ENCODE results near the gene IL6.
"Not testable (repeated sequence)": the region's sequence is repeated elsewhere in the genome, so short reads cannot be mapped to it uniquely, and the experiment has no call there.

The IL6 gene

DNA sequence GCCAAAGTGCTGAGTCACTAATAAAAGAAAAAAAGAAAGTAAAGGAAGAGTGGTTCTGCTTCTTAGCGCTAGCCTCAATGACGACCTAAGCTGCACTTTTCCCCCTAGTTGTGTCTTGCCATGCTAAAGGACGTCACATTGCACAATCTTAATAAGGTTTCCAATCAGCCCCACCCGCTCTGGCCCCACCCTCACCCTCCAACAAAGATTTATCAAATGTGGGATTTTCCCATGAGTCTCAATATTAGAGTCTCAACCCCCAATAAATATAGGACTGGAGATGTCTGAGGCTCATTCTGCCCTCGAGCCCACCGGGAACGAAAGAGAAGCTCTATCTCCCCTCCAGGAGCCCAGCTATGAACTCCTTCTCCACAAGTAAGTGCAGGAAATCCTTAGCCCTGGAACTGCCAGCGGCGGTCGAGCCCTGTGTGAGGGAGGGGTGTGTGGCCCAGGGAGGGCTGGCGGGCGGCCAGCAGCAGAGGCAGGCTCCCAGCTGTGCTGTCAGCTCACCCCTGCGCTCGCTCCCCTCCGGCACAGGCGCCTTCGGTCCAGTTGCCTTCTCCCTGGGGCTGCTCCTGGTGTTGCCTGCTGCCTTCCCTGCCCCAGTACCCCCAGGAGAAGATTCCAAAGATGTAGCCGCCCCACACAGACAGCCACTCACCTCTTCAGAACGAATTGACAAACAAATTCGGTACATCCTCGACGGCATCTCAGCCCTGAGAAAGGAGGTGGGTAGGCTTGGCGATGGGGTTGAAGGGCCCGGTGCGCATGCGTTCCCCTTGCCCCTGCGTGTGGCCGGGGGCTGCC is at the start of gene IL6:
Gene IL6 (plus strand): TSS at position 294 of the 807 bp plus-strand sequence. CDS start 63 bp downstream, at position 357.
- no peak for DNase-seq

DNA sequence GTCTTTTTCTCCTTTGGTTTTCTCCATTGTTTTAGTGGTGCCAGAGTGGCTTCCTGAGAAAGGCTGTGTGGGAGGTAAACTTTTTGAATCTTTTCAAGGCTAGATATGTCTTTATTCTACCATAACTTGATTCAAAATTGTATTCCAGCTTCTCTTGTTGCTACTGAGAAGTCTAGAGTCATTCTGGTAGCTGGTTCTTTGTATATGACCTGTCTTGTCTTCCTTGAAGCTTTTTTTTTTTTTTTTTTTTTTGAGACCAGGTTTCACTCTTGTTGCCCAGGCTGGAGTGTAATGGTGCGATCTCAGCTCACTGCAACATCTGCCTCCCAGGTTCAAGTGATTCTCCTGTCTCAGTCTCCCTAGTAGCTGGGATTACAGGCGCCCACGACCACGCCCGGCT is 49.7 kb upstream of the IL6 start:
- not testable (repeated sequence) for DNase-seq

DNA sequence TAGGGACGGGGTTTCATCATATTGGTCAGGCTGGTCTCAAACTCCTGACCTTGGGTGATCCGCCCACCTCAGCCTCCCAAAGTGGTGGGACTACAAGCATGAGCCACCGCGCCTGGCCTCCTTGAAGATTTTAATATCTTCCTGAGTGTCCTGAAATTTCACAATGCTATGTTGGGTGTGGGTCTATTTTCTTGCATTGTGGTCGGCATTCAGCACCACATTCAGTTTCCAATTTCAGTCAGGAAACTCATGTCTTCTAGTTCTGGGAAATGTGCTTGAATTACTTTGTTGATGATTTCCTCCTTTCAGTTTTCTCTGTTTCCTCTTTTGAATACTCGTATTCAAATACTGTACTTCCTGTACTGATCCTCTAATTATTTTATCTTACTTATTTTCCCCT is 49.3 kb upstream of the IL6 start:
- no peak for DNase-seq

DNA sequence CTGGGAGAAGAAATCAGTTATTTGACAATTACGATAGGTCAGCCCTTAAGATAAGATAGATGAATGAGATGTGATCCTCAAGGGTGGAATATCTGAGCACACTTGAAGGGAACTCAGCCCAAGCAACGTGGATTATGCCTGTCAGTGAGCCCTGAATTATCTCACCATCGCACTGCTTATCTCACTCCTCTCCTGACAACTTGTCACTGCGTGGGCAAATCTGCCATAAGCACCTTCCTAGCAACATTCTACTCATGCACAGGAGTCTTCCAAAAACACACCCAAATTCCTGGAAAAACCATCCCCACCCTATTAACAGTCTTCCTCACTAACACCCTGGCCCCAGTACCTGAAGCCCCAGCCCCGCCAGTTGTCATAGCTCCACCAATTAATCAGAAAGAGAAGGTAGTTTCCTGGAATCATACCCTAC is 46.5 kb upstream of the IL6 start:
- DNase-seq = no peak

DNA sequence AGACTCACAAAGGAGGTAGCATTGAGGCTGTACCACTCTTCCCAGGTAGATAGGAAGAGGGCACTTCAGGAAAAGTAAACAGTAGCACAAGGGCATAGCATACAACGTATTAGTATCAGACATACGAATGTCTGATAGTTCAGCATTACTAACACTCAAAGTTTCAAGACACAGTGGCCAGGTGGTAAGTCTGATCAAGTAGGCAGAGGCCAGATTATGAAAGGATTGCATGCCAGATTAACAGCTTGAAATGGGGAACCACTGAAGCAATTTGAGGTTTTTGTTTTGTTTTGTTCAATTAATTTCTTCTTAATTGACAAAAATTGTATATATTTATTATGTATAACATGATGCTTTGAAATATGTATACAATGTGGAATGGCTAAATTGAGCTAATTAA is 45.7 kb upstream of the IL6 start:
- DNase-seq = no peak

DNA sequence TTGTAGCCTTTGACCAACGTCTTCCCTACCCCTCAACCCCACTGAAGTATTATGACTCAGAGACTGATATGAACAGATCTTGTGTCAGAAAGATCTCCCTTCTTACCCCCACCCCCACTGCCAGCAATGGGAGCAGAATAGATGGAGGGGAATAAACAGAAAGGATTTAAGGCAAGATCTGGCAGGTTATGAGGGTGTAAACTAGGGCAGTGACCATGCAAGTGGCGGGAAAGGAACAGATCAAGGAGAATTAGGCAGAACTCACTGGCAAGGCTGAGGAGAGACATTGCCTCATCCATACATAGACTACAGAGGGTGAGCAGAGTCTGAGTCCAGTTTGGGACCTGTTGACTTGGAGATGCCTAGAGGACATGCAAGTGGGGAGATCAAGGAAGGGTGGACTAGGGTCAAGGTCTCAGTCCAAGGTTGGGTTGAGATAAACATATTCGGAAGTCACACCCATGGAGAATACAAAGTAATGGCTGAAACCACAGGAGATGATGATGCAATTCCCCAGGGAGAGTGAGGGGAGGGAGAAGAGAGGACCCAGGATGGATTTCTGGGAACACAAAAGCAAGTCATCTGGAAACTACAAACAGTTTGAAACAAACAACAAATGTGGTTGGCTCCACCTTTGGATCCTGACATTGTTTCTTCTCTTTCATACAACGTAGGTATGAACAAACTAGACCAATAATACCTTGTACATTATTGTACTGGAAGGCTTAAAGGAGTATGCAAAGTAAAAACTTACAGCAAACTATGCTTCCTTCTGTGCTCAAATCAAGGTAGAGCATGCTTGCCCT is 44.9 kb upstream of the IL6 start:
- DNase-seq = no peak

DNA sequence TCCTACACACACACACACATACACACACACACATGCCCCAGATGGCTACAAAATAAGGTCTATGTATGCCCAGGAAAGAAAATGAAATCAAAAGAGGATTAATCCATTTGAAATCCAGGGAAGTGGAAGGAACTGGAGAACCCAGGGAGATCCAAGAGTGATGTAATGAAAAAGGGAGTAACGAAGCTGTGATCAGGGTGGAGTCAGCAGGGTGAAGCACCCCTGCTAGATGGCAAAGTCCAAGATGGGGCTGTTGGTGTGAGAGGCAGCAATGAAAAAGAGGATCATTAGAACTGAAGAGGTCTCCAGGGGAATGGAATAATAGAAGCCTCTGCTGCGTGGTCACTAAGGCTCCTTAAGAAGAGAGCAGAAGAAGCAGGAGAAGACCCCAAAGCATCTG is 43.6 kb upstream of the IL6 start:
- DNase-seq = no peak

DNA sequence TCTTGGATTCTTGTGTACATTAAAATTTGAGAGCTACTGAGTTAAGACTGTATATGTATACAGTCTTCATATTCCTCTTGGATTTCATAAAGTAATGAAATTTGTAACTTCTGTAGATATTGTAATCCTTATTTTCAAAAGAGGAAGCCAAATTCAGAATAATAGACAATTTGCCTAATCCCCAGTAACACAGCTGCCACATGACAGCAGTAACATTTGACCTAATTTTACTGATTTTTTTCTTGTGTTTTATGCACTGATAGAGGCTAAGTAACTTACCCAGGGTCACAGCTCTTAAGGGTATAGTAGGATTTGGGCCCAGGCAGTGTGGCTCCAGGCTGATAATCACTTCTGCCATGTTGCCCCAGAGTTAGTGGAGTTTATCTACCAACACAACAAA is 40.4 kb upstream of the IL6 start:
- DNase-seq = no peak

DNA sequence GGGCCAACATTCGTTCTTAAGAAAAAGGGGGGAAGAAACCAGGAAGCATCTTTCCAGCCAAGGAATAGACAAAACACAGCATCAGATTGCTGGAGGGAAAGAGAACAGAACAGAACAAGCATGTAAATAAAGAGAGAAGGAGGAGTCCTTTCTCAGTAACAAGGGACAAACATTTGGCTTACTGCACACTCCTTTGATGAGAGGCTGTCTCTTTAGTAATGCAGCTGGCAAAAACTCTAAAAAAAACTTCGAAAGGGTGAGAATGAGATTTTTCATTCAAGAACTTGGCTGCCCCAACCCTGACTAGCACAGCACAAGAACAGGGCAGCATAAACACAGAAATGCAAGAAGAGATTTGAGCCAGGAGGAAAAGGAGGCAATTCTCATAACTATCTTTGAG is 38.9 kb upstream of the IL6 start:
- DNase-seq = no peak

DNA sequence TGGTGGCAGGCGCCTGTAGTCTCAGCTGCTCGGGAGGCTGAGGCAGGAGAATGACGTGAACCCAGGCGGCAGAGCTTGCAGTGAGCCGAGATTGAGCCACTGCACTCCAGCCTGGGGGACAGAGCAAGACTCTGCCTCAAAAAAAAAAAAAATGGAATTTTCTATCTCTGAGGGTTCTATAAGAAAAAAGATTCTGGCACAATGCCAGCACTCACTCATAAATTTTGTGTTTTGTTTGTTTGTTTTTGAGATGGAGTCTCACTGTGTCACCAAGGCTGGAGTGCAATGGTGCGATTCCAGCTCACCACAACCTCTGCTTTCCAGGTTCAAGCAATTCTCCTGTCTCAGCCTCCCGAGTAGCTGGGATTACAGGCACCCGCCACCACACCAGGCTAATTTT is 38.1 kb upstream of the IL6 start:
- not testable (repeated sequence) for DNase-seq

DNA sequence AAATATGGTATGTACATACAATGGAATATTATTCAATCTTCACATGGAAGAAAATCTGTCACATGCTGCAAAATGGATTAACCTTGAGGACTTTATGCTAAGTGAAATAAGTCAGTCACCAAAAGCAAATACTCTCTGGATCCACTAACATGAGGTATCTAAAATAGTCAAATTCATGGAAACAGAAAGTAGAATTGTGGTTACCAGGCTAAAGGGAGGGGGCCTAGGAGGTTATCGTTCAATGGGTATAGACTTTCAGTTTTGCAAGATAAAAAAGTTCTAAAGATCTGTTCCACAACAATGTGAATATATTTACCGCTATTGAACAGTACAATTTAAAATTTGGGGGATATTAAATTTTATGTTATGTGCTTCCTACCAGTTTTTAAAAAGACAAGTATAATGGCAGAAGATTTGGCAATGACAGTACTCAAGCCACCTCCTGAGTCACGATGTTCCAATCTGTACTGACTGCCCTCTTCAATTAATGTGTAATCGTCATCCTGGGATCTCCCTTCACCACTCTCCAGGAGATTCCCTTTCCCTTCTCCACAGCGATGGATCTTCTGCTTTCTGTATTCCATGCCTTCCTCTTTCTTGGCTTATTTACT is 32.3 kb upstream of the IL6 start:
- DNase-seq = no peak

DNA sequence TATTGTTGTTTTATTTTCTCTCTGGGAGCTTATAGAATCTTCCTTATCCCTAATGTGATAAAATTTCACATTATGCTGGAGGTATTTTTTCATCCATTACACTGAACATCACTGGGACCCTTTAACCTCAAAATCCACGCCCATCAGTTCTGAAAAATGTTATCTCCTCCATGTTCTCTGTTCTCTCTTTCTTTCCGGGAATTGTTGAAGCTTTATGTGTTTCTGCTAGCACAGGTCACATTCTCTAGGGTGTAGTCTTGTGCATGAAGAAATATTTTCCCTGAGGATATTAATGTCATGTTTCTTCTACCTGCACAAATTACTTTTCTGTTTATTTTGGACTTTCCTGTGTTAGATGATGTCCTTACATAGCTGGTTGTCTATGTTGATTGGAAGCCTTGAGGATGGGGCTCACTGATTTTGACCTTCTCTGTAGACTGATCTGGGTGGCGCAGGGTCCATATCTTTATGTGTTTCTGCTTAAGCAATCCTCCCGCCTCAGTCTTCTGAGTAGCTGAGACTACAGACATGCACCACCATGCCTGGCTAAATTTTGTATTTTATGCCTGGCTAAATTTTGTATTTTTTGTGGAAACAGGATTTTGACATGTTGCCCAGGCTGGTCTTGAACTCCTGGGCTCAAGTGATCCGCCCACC is 31.4 kb upstream of the IL6 start:
- no peak for DNase-seq

DNA sequence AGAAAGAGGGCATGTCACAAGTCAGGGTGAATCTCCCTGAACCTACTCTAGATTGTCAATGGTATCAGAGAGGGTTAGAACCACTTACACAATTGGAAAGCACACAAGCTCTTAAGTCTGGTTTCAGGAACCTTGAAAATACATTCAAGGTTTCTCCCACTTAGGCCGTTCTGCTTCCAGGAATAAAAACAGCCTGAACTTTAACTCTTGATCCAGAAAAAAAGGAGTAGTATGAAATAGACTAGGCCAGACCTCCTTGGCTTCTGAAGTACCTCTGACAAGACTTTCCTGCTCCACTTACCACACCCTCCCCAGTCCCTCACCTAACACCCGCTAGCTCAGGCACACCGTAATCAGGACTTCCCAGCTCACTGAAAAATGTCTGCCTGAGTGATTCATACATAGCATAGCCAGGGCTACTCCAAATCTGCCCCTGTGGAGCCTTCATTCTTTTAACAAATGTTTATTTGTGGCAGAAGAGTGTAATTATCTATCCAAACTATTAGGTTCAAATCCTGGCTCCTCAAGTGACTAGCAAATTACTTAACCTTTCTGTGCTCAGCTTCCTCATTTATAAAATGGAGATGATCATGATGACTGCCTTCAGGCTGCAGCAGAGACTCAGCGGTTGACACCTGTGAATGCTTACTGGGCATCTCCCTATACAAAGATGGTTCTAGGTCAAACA is 30.3 kb upstream of the IL6 start:
- no peak for DNase-seq

DNA sequence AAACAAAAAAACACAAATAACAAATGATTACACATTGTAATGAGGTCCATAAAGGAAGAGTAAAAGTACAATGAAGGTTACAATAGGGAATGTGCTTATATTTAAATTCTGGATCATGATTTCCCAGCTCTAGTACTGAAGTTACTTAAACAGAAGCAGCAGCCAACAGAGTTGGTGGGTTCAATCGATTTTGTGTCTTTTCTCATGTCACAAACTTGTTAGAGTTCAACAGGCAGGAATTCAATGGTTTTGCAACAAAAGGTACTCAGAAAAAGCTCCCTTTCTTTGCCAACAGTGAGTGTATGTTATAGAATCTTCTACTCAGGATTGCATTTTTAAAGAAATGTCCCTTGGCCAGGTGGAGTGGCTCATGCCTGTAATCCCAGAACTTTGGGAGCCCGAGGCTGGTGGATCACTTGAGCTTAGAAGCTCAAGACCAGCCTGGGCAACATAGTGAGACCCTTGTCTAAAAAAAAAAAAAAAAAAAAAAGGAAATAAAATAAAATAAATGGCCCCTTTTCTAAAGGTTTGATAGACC is 29.6 kb upstream of the IL6 start:
- no peak for DNase-seq

DNA sequence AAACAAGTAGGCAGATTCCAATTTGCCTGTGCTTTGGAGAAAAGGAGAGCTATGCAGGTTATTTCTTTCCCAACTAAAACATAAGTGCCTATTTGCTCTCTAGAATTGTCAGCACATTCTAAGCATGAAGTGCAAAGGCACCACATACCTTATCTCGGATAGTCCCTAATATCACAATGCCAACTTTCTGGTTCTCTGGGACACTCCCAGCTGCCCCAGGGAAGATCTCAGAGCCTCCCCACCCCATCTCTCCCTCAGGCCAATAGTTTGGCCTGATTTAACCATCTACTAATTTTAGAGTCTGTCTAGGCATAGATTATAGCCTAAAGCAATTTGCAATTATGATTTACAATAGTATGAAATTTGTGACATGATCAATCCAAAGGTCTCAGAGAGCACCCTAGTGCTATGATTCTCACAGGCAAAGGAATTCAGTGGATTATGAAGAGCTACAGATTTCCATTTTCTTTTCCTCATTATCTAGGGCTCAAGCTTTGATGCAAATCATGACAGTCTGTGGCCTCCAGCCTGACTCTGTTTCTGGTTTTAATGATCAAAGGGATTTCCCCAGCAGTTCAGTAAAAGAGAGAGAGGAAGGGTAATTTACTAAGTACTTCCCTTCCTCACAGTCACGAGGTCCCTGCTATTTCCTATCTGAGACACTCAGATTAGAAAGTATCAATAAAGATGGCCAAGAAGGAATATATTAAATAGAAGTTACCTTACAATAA is 29.0 kb upstream of the IL6 start:
- DNase-seq = no peak

DNA sequence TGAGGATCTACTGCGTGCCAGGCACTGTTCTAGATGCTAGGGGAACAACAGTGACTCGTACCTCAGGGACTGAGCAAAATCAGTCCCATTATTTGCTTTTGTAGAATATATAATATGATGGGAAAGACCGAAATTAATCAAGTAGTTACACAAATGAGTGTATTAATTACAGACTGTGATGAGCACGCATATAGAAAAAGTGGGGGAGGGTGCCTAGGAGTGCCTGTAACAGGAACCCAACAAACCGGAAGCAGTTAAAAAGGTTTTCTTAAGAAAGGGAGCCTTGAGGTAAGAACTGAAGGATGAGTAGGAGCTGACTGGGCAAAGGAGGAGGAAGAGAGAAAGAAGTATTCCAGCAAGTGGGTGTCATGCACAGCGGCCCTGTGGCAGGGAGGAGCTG is 28.2 kb upstream of the IL6 start:
- no peak for DNase-seq

DNA sequence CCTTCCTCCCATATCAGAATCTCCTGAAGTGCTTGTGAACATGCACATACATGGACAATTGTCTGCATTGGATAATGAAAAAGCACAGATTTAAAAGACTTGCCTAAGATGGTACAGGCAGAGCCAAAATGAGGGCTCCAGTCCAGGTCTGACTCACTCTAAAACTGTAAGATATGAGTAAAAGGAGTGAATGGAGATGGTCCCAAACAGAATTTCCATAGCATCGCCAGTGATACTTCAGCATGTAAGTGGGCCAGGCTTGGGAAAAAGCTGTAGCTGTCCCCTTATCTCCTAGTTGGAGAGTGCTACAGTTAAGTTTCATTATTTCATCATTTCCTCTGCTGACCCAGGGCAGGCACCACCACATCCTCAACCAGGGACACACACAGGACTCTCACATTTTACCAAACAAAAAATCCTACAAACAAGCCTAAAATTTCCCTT is 26.4 kb upstream of the IL6 start:
- no peak for DNase-seq

DNA sequence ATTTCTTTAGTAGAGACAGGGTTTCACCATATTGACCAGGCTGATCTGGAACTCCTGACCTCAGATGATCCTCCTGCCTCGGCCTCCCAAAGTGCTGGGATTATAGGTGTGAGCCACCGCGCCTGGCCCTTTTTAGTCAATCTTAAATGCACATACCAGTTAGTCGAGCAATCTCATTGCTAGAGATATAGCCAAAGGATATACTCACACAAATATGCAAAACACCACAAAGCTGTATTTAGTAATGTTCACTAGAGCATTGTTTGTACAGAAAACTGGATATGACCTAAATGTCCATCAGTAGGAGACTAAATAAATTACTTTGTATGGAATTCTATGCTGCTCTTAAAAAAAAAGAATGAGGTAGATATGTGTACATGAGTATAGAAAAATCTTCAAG is 24.5 kb upstream of the IL6 start:
- DNase-seq = no peak

DNA sequence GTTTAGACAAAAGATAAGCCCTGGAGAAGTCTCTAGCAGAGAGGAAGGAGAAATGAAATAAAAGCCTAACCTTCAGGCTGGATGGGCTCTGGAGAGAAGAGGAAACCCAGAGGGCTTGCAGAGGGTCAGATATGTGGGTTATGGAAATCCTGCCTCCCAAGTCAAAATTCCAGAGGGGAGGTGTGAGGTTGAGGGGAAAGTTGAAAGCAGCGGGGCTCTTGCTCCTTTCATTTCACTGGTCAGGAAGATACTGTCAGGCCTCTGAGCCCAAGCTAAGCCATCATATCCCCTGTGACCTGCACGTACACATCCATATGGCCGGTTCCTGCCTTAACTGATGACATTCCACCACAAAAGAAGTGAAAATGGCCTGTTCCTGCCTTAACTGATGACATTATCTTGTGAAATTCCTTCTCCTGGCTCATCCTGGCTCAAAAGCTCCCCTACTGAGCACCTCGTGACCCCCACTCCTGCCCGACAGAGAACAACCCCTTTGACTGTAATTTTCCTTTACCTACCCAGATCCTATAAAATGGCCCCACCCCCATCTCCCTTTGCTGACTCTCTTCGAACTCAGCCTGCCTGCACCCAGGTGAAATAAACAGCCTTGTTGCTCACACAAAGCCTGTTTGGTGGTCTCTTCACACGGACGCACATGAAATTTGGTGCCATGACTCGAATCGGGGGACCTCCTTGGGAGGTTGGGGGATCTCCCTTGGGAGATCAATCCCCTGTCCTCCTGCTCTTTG is 23.7 kb upstream of the IL6 start:
- DNase-seq = not testable (repeated sequence)

DNA sequence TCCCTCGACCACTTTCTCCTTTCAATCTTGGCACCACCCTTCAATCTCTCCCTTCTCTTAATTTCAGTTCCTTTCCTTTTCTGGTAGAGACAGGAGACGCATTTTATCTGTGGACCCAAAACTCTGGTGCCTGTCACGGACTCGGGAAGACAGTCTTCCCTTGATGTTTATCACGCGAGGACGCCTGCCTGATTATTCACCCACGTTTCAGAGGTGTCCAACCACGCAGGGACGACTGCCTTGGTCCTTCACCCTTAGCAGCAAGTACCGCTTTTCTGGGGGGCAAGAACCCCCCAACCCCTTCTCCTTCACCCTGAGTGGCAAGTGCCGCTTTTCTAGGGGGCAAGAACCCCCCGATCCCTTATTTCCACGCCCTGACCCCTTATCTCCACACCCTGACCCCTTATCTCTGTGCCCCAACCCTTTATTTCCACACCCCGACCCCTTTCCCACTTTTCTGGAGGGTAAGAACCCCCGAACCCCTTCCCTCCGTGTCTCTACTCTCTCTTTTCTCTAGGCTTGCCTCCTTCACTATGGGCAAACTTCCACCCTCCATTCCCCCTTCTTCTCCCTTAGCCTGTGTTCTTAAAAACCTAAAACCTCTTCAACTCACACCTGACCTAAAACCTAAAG is 22.9 kb upstream of the IL6 start:
- DNase-seq = not testable (repeated sequence)
